MM.1S (cell line): ENCODE results near the gene PIGT.

Experiments
- CTCF ChIP-seq: fragments of 300-600 bp; sonication (generic); IDR thresholded peaks from 2 replicates; pipeline ENCODE4 v1.5.1; 2016; ENCODE audit warnings: antibody characterized with exemption, low read length, mixed read lengths
- EZH2phosphoT487 ChIP-seq: fragments of 300-600 bp; sonication (generic); IDR thresholded peaks from 2 replicates; pipeline ENCODE4 v1.6.1; 2018; ENCODE audit warnings: antibody characterized with exemption, low read length

GRCh38 chr20:45408646-45409213 lies 7.2 kb upstream of the PIGT start:
- no peak for TF ChIP-seq CTCF
- TF ChIP-seq EZH2phosphoT487: no peak
